Subcutaneous adipose tissue (tissue), 4 donors: ENCODE measurements around the gene SDCCAG8. TPM values are rescaled to one million over a fixed set of nuclear protein-coding genes. Genes with fewer than 3 reads are reported as not detected.

Experiments used
- CTCF ChIP-seq: fragments of 450-650 bp; IDR thresholded peaks from one replicate; pipeline ENCODE4 v1.5.1; 2016; ENCODE audit warnings: low read depth, mild to moderate bottlenecking, control low read depth, antibody characterized with exemption, moderate library complexity
- total RNA-seq, 4 donors: library from RNA; depleted of rRNA; stranded (reverse); fragments of >200 nt; gene quantifications; one replicate each; pipeline ENCODE4 v1.1.0, GENCODE V29; 2016

SDCCAG8 gene
- total RNA-seq, 4 donors from 2014 or later, result 44.6 to 74.5 (median 51.9) TPM

GRCh38 chr1:243495442-243496186 lies 239.8 kb downstream of the SDCCAG8 start:
- no peak for TF ChIP-seq CTCF

GRCh38 chr1:243496187-243496646 lies 240.4 kb downstream of the SDCCAG8 start:
- TF ChIP-seq CTCF, result no peak

- TF ChIP-seq CTCF, result no peak
Measured at GRCh38 chr1:243496806-243497205, 241.0 kb downstream of the SDCCAG8 start.

GRCh38 chr1:243497939-243498681 lies 242.3 kb downstream of the SDCCAG8 start:
- TF ChIP-seq CTCF, result no peak

- TF ChIP-seq CTCF, result no peak
Measured at GRCh38 chr1:243499248-243499647, 243.4 kb downstream of the SDCCAG8 start.

GRCh38 chr1:243499711-243500110 lies 243.9 kb downstream of the SDCCAG8 start:
- TF ChIP-seq CTCF, result no peak

- no peak for TF ChIP-seq CTCF
Measured at GRCh38 chr1:243500512-243500911, 244.7 kb downstream of the SDCCAG8 start.
